Heart left ventricle (tissue), 13 donors: ENCODE results near the gene KCNG2.

Experiments
- POLR2A ChIP-seq, 2 donors: fragments of 450-650 bp; IDR thresholded peaks; one replicate each; pipeline ENCODE4 v1.6.1; 2017; ENCODE audit warnings: antibody characterized with exemption in 2 of 2, mild to moderate bottlenecking in 2 of 2, moderate library complexity in 2 of 2
- TF ChIP-seq, protein P1 (sequence below), 12 donors: fragments of 200-600 bp; sonication (generic) in 4 of 12; IDR thresholded peaks; one replicate each; pipeline versions ENCODE4 v1.5.0 to v1.8.0; 2018 to 2022; ENCODE audit warnings: antibody characterized with exemption in 12 of 12, mild to moderate bottlenecking in 5 of 12
- donor health status: ischemic (EF 13 %, LVEDD 7.1; RV severe dilation, severe dysfunction).
- donor health status: DM: no; HTN: yes; CAD: no.
- donor health status: DM: no; HTN: no; CAD: no.
- donor health status: ischemic (EF 25% LVEDD 6.9; RV normal size, moderate dysfunction).
- donor health status: ischemic (EF 25% LVEDD 5.7; RV mildly dilated, moderate dysfunction).
- donor health status: ischemic (EF 35%, LVEDD 5.7; RV mildly dilated, moderate dysfunction).
- donor health status: nonischemic (EF 11% LVEDD 7.7; RV severe dilation, severe dysfunction).
- donor health status: DM: yes; HTN: yes; CAD: no.
- donor health status: PGD.
- donor health status: ischemic (EF 29% LVEDD 5.4; RV normal size, mild dysfunction).
- donor health status: nonischemic (EF 23%, LVEDD 6.1; RV moderate dilation, normal function).

- TF ChIP-seq, protein P1, sequence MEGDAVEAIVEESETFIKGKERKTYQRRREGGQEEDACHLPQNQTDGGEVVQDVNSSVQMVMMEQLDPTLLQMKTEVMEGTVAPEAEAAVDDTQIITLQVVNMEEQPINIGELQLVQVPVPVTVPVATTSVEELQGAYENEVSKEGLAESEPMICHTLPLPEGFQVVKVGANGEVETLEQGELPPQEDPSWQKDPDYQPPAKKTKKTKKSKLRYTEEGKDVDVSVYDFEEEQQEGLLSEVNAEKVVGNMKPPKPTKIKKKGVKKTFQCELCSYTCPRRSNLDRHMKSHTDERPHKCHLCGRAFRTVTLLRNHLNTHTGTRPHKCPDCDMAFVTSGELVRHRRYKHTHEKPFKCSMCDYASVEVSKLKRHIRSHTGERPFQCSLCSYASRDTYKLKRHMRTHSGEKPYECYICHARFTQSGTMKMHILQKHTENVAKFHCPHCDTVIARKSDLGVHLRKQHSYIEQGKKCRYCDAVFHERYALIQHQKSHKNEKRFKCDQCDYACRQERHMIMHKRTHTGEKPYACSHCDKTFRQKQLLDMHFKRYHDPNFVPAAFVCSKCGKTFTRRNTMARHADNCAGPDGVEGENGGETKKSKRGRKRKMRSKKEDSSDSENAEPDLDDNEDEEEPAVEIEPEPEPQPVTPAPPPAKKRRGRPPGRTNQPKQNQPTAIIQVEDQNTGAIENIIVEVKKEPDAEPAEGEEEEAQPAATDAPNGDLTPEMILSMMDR (IDR thresholded peaks at IDR 0.05), result no peak
- no peak for TF ChIP-seq POLR2A (IDR thresholded peaks at IDR 0.05)
These were observed 9.5 kb downstream of the KCNG2 start for GRCh38 chr18:79806976-79807841.
